GM19328 (cell line): ENCODE results near the gene SLC35B2.

ENCODE experiments used
- ATAC-seq: cut with Tn5 transposase; IDR thresholded peaks from one replicate; pipeline ENCODE4 v1.9.1; 2021; ENCODE audit warnings: mild to moderate bottlenecking, moderate library complexity; ENCODE audit not compliant: unreplicated experiment

Gene SLC35B2

DNA sequence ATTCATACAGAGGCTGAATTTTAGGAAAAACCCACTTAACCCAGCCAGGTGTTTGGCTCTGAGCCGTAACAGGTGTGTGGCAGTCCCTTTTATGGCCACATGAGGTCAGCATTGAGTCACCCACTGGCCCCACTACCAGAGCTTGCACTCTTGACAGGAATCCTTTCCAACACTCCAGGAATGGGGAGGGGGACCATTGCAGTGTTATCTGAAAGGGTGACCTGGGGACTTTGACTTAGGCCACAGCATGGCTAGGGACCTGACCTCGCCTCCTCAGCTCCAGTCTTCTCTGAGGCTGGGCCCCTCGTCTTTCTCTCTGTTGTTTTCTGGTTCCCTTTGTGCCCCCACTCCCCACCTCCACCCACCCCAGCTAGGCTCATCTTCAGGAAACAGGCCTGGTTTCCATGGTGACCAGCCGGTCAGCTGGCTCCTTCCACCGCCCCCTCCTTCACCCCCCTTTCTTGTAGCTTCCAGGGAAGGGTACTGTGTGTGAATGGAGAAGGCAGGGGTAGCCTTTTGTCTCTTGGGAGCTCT lies 10.8 kb upstream of the SLC35B2 start:
- ATAC-seq = no peak

DNA sequence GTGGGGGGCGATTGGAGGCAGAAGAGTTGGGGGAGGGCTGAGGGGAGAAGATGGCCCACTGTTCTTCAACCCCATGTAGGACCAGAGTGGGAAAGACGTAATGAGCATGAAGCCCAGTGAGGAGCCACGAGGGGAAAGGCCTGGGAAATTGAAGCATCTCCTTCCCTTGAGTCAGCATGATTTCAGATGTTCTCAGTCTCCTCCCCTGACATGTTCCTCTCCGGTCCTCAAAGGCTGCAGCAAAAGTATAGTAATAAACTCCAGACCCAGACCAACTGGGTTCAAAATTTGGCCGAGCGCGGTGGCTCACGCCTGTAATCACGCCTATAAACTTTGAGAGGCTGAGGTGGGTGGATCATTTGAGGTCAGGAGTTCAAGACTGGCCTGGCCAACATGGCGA lies 9.9 kb upstream of the SLC35B2 start:
- no peak for ATAC-seq

DNA sequence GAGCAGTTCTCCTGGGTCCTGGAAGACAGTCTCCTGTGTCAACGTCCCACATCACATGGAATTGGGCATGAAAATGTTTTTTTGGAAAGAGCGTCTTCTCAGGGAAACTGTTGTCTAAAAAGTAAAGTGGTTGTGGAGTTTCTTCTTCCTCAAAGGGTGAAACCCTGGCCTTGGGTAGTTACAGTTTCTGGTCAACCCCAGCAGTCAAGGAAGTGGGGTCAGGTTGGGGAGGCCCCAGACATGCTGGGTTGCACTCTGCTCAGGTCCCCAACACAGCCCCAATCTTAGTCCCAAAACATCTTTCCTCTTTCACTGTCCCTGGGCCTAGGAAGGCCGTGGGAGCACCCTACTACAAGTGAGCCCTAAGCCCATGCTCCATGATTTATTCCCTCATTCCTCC lies 9.0 kb upstream of the SLC35B2 start:
- no peak for ATAC-seq

DNA sequence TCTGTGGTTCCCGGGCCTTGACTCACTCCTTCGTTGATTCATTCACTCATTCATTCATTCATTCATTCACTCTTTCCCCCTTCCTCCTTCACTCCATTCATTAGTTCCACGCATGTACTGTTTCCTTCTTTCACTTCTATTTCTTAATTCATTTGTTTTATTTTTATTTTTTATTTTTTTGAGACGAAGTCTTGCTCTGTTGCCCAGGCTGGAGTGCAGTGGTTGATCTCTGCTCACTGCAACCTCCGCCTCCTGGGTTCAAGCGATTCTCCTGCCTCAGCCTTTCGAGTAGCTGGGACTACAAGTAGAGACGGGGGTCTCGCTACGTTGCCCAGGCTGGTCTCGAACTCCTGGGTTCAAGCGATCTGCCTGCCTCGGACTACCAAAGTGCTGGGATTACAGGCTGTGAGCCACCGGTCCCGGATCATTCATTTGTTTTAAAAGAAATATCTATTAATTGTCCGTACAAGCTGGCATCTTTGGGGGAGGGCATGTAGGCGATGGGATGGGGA lies 8.4 kb upstream of the SLC35B2 start:
- no peak for ATAC-seq

DNA sequence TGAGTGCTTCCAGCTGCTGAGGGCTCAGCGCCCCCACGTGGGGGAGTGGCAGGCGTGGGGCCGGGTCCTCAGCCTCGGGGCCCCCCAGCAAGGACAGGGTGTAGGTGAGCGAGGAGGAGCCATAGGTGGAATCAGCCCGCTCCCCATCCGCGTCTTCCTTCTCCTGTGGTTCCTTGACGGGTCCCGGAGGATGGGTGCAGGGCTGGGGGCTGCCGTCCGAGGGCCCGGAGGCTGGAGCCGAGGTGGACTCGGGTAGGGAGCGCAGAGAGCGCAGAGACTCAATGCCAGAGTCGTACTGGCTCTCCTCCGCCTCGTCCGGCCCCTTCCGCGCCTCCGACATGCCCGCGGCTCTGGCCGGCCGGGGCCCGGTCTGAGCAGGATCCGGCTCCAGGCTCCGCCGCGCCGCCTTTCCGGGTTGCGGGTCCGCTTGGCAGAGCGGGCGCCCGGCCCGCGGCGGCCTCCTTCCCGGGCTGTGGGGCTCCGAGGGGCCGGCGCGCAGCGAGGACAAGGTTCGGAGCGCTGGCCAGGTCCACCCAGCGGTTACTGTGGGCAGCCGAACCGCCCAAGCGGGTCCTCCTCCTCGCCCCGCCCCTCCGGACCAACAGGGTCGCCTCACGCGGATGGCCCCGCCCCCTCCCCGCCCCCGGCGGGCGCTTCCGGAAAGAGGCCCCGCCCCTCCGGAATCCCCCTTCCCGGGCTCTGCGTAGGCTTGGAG lies 7.8 kb upstream of the SLC35B2 start, which contains the start of gene NFKBIE:
Gene NFKBIE, minus strand, starts transcription at position 545 of the 715 bp plus-strand sequence. Its CDS starts 205 bp downstream, at position 340.
- ATAC-seq = no peak

DNA sequence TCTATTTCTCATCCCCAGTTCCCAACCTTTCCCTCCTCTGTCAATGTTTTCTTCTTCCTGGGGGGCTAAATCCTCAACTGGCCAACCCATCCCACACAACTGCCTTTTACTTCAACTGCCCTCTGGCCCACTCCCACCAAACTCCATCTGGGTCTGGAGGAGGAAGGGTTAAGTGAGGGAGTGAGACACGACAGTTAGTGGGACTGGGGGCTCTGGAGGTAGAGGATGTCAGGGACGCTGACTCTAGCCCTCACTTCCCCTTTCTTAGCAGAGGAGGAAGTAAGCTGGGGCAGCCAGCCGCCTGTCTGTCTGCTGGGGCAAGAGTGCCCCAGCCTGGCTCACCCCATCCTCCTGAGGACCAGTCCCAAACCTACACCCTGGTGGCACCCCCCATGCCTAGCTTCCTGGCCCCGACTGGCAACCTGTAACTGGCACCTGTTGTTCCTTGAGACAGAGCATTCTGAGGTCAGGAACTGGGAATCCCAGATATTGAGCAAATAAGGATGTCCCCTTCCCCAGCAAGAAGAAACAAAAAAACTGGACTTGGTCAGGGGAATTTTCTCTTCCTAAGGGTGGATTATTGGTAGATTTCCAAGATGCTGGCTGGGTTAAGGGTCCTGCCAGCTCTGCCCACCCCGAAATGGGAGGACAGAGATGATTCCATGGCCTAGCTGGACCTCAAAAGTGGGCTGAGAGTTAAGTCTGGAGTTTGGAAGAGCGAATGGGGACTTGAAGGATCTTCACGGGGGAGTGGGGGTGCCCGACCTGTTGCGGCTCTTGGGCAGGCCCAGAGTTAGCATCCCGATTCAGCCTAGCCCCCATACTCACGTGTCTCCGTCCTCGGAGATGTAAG lies 7.1 kb upstream of the SLC35B2 start:
- ATAC-seq = peak; percentile 30

DNA sequence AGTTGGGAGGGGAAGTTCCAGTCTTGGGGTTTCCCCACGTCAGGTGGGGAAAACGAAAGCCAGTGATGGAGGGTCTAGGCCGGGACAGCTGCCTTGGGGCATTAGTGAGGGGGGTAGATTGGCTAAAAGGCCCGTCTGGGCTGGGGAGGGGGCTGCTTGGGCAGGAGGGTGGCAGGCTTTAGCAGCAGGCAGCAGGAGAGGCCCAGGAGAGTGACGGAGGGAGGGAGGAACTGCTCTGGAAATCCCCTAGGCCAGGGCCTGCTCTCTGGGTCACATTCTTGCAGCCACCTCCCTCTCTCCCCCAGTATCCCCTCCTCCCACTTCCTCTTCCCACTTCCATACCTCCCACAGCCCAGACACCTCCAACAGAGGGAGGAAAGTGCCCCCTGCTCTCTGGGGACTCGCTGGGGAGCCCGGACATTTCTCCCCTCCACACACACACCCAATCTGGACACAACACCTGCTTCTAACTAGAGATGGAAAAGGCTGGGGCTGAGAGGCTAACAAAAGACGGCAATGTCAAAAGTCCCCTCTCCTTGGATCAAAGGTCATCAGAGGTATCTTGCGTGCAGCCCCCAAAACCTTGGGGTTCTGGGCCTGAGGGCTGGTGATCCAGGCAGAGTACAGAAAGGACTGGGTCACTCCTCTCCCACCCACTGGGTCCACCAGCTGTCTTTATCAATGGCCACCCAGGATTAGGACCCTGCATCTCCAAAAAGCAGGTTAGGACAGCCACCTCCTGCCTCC lies 6.2 kb upstream of the SLC35B2 start:
- ATAC-seq = no peak

DNA sequence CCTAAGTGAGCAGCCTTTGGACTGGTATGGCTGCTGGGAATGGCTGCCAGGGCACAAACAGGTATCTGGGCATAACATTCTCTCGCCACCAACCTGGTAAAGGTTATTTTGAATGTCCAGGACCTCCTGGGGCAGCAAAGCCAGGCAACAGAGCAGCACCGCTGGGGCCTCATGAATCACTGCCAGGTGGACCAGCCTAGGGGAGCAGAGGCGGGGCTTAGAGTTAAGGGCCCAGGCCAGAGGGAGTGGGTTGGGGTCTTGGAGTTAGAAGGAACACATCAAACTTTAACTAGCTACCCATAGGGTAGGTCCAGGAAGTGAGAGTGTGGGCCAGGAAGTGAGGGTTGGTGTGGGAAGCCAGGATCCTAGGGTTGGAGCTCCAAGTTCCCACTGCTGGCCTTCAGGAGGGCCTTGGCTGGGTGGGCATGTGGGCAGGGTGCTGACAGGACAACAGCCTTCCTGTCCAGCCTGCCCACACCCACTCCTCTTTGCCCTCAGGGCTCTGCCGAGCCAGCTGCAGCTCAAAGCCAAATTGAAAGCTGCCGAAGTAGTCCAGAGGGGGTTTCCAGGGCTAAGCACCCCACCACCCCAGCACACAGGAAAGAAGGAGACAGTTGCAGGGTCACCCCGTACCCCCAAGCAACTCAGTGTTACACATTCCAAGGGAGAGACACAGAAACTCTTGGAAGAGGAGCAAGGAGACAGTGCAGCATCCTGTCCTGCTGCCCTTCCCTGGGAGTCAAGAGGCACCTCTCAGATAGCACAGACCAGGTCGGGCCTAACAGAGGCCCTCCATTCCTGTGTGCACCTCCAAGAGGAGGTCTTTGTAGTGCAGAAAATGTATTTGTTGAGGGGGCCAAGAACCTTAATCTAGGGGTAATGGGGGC lies 5.4 kb upstream of the SLC35B2 start:
- ATAC-seq = no peak

DNA sequence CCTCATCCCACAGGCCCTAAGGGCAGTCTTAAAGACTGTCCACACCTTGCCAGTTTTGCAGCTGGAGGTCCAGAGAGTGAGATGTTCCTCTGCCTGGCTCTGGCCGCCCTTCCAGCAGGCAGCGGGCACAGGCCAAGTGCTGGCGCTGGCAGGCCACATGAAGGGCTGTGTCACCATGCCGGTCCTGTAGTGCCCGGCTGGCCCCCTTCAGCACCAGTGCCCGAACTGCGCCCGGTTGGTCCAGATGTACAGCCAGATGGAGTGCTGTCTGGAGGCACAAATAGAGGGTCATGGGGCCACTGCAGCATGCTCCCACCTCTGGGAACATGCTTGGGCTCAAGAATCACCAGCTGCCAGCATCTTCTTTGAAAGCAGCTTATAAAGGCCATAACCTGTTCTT lies 4.3 kb upstream of the SLC35B2 start:
- no peak for ATAC-seq

DNA sequence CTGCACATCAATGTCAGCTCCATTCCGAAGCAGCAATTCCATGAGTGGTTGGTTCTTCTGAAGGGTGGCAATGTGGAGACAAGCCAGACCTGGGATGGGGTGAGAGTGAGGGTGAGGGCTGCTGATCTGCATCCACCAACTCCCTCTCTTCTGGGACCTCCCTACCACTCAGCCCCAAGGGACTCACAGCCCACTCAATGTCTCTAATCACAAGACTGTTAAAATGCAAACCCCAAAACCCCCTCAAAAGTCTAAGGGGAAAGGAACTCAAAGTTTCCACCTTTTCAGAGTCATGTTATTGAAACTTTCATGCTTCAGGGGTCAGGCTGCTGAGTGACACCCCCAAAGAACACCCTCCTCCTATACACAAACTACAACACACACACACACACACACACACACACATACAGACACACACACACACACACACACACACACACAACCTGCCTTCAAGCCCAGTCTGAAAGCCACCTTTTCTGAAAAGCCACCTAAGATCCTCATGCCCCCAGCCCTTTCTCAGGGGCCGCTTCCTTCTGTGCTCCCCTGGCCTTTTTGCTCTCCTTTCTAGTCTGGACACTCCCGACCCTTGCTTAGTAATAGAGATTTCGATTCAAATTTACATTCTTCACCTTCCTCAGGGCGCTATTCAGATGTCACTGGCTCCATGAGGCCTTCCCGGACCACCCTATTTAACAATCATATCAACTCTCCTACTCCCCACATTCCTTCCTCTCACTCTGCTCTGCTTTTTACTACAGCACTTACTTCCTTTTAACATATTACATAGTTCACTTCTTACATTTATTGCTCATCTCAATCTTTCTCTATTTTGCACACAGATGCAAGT lies 3.3 kb upstream of the SLC35B2 start:
- ATAC-seq = no peak

DNA sequence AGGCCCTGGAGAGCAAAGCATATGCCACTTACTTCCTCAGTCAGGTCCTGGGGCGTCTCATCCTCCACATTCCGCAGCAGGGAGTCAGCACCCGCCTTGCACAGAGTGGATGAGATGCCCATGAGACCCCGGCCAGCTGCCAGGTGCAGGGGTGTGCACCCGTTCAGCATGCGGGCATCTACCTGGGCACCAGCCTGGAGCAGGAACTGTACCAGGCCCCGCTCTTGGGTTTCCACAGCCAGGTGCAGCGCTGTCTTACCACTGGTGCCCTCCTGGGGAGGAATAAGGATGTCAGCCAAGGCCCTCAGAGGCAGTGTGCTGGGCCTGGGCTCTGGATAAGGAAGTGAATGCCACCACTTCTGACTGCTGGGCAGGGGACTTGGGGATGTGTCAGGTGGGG lies 2.7 kb upstream of the SLC35B2 start:
- ATAC-seq = no peak

DNA sequence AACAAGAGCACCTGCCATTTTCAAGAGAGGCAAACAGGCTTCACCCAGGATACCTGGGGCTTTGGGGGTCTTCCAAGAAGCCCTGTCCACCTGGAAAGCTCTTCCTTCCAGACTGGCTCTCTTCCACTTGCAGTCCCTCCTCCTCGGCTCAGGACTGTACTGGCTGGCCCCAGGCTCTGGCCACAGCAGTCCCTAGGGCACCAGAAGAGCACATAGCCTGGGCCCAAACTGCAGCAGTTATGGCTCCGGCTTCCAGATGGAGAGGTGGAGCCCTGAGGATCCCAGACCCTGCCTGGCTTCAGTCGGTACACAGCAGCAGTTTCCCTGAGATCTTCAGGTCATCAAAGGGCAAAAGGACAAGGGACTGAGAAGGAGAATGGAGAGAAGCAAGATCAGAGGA lies 1.6 kb upstream of the SLC35B2 start:
- ATAC-seq = no peak

DNA sequence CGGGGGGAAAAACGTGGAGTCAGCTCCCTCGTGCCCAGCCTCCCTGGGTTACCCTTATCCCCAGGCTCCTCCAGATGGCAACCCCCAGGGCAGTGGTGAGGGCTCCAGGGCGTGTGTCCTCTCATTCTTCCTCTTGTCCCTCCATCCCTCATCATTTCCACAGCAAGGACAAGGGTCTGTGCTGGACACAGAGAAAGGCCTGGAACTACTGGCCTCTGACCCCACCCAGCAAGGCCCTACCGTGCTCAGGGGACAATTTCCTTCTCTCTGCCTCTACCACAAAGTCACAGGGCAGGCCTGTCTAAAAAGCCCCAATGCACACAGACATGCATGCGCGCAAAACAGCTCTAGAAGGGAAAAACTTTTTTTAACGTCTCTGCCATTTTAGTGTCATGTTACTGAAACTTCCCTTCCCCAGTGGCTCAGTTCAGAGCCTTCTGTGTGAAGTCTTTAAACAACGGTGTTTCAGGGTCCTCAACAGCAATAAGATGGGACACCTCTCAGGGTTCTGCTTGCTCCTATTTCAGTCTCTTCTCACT lies 1.1 kb upstream of the SLC35B2 start:
- ATAC-seq = no peak

DNA sequence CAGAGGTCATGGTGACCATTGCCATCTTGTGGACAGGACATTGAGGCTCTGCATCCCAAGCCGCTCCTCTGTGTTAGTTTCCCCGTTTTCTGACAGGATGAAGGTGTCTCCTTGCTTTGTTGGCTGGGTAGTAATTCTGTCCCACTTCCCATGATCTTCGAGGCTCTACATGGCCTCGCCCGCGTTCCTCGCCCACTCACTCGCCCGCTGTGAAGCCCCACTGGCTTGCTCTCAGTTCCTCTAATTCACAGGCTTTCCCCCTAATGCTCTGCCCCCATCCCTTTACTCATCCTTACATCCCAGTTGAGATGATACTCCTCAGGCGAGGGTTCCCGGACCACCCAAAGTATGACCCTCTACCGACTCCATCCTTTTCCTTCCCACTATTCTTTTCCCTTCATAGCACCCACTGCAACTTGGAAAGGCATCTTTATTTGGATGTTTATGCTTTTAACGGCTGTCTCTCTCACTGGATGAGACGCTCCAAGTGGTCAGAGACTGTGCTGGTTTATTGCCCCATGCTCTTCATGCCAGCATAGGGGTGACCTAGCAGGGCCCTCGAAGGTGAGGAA lies 511 bp upstream of the SLC35B2 start:
- ATAC-seq = peak; percentile 16

DNA sequence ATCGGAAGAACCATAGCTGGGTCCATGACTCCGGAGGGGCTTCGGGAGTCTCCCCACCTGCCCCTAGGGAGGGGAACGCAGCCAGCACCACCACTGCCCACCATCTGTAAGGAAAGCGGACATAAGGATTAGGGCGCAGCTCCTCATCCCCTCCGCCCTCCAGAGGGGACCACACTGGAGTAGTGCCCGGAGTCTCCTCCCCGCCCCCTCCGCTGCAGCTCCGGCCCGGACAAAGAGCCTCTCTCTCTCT lies 628 bp downstream of the SLC35B2 start:
- ATAC-seq = no peak

DNA sequence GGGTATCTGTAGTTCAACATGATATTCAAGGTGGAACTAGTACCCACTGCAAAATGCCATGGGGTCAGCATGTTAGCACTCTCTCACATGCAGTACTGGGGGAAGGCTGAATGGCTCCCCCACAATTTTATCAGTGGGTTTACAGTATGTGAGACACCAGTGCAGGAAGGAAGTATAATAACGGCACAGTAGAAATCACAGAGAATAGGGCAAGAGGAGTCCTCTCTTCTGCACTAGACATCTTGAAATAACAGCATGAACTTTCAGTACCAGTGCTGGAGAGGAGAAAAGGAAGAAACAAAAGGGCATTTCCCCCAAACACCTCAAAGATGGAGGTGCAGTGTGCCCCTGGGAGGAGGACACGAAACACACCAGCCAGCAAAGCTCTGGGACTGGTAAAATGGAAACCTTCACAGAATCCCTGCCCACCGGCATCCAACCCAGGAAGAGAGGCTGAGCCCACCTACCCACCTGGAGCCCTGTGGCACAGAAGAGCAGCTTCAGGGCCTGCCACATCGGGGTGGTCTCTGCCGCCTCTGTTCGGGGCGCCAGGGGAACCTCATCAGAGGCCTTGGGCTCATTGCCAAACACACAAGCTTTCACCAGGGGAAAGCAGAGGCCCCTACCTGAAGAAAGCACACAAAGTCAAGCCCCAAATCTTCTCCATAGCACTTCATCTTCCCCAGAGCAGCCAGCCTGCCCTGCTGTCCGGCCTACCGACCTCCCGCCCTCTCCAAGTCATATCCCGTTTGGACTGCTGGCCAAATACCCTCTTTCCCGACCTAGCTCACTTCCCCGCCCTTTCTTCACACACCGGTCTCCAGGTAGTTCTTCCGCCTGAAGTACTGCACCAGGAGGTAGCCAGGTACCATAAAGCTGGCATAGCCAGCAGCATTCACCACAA lies 1.2 kb downstream of the SLC35B2 start:
- no peak for ATAC-seq

DNA sequence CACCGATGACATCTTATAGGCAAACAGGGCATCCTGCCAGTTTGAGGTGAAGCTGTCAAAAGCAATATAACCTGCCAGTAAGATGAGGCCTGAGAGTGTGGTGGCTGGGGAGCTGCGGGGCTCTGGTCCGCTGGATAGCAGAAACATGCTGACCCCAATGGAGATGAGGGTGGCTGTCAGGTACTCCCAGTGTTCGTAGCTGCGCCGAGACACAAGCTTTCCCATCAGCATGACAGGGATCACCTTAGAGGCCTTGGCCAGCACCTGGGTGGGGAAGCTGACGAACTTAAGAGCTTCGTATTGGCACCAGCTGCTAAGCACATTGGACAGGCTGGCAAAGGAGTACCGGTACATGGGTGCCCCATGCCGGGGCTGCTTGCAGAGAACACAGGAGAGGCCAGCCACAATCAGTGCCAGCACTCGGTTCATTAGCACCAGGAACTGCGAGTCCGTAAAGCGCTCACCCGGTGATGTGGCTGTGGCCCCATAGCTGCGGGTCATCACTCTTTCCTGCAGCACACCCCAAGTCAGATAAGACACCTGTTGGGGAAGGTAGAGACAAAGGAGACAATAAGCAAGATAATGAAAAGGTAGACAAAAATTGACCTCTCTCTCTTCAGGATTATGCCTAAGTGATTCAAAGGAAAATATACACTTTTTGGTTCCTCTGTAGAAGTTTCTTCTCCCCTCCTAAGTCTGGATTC lies 2.1 kb downstream of the SLC35B2 start:
- ATAC-seq = no peak
